Thyroid gland (tissue), 4 donors: ENCODE results near the gene ADAMTSL1.

Source experiments
- POLR2A ChIP-seq, 2 donors: fragments of 450-650 bp; IDR thresholded peaks; one replicate each; pipeline ENCODE4 v1.6.1; 2017; ENCODE audit warnings: antibody characterized with exemption in 2 of 2, mild to moderate bottlenecking in 2 of 2, moderate library complexity in 1 of 2
- TF ChIP-seq, protein P1 (sequence below), 6 experiments: fragments of 200-600 bp in 3 of 6; fragments of 450-650 bp in 3 of 6; sonication (generic) in 3 of 6; IDR thresholded peaks; one replicate each; pipeline ENCODE4 v1.5.1; 2016 to 2019; ENCODE audit warnings: antibody characterized with exemption in 6 of 6, mild to moderate bottlenecking in 2 of 6, inconsistent platforms in 1 of 6, moderate library complexity in 1 of 6

DNA sequence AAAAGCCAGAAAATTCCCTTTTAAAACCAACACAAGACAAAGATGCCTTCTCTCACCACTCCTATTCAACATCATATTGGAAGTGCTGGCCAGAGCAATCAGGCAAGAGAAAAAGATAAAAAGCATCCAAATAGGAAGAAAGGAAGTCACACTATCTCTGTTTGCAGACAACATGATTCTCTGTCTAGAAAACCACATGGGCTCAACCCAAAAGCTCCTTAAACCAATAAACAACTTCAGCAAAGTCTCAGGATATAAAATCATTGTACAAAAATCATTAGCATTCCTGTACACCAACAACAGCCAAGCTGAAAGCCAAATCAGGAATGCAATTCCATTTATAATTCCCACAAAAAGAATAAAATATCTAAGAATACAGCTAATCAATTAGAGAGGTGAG is 112.0 kb downstream of the ADAMTSL1 start:
- TF ChIP-seq, protein P1, sequence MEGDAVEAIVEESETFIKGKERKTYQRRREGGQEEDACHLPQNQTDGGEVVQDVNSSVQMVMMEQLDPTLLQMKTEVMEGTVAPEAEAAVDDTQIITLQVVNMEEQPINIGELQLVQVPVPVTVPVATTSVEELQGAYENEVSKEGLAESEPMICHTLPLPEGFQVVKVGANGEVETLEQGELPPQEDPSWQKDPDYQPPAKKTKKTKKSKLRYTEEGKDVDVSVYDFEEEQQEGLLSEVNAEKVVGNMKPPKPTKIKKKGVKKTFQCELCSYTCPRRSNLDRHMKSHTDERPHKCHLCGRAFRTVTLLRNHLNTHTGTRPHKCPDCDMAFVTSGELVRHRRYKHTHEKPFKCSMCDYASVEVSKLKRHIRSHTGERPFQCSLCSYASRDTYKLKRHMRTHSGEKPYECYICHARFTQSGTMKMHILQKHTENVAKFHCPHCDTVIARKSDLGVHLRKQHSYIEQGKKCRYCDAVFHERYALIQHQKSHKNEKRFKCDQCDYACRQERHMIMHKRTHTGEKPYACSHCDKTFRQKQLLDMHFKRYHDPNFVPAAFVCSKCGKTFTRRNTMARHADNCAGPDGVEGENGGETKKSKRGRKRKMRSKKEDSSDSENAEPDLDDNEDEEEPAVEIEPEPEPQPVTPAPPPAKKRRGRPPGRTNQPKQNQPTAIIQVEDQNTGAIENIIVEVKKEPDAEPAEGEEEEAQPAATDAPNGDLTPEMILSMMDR (IDR thresholded peaks at IDR 0.05): no peak
- no peak for TF ChIP-seq POLR2A (IDR thresholded peaks at IDR 0.05)
